Kasumi-1 (cell line): ENCODE measurements around the gene CELF4.
A peak's percentile ranks its signal among the peaks of the same experiment; 100 is the strongest.

Experiments
- DNase-seq, 2 experiments: peaks; one replicate each; lab custom pipeline; 2025; lab: John Stamatoyannopoulos, UW

The CELF4 gene

DNA sequence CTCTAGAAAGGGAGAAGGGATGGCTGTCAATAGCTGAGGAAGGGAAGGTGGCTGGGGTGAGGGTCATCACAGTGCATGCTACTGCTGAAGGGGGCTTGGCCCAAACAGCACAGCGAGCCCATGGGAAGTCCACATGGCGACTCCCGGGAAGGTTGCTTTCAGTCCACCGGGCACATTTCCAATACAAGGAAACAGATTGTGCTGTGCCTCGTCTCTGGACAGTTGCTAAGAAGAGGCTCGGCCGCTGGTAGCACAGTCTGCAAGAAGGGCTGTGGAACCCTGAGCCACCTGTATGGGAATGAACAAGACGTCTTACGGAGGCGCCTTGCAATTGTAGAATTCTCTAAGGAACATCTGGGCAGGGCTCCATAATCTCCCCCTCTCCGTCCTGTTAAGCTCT lies 123.1 kb downstream of the CELF4 start:
- DNase-seq: no peak

DNA sequence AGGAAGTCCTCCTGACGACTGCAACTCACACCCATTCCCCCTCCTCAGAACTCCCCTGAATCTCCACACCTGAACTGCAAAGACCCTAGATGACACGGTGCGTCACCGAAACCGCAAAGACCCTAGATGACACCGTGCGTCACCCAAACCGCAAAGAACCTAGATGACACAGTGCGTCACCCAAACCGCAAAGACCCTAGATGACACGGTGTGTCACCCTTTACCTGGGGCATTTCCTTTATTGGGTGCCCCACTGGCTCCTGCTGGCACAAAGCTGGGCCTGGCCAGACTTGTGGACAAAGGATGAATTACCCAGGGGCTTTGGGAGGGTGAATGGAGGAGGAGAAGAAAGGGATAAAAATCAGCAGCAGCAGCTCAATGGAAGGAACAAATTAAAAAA lies 123.8 kb downstream of the CELF4 start:
- no peak for DNase-seq

DNA sequence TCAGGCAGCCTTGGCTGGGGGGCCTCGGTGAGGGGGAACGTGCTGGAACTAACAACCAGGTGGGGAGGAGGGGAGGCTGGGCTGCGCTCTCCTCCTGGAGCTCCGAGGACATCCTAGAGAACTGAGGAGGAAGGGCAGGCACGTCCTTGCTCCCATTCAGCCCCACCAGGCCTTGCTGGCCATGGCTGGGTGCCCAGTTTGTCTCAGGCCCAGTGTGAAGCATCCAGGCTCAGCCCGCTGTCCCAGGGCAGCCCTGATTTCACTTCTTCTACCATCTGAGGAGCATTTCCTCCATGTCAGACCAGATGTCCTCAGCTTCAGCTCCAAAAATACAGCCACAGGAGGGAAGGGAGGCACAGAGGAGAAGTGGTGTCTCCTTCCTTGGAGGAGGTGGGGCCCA lies 125.4 kb downstream of the CELF4 start:
- DNase-seq: no peak

DNA sequence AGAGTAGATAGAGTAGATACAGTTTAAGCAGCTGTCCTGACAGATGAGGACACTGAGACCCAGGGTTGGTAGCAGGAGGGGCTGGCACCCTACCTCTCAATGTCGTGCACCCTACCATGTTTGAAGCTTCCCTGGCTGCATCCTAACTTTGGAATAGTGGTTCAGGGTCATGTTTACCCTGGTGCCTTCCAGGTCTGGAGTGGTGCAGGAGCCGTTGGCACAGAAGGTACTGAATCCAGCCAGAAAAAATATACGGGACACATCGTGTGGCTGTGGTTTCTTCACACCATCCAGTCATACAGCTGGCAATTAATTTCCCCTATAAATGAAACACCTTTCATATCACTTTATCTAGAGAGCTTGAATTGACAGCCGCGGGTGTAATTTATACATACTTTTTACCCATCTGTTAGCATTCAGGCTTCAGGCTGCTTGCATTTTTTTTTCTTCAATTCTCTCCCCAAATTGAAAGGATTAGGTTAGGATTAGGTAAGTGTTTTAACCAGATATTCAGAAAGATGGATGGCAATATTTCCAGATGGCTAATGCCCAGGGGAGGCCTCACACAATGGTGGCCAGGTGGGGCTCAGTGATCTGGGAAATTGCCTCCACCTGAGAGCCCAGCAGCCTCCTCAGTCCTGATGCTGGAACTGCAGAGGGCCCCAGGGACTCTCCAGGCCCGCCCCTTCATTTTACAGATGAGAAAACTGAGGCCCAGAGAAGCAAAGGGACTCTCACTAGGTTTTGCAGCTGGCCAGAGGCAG lies 127.0 kb downstream of the CELF4 start:
- no peak for DNase-seq

DNA sequence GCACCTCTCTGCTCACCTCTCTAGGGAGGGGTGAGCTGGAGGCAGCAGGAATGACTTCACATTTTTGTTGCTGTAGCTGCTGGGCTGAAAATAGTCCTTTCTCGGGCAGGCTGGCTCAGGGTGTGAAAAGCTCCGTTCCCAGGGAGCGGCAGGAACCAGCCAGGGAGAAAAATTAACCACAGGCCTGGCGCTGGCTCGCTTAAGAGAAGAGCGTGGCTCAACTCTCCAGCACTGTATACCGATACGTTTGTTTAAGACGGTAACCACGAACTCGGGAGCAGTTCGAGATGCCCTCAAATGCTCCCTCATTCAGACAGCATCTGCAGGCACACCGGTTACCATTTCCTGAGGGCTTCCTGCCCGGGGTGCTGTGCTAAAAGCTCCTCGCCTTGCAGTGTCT lies 129.6 kb downstream of the CELF4 start:
- DNase-seq: peak; percentile 93 to 94

DNA sequence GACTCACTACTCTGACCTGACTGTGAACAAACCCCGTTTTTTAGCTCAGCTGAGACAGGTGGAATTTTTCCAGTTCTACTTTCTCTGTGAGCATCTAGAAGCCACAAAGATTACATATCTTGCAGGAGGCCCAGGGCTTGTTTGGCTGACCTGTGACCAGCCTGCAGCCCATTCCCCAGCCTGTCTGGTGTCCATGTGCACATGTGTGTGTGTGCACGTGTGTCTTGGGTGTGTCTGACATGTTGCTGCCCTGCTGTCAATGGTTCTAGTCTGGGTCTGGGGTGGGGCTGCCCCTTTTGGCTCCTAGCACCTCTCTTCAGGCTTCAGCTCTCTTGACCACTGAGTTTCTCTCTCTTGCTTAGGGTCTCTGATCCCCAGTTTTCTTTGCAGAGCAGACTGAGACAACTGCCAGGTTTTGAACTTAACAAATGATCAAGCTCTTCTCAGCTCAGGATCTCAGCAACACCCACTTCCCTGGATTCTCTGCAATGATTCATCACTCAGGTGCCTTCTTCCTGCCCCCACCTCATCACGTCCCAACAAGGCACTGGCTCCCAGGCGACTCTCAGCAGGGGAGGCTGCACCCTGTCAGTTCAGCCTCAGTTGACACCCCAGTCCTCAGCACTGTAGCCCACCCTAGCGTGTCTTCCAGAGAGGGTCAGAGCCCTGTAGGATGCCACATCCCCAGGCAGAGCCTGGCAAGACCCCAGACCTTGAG lies 130.3 kb downstream of the CELF4 start:
- DNase-seq: no peak

DNA sequence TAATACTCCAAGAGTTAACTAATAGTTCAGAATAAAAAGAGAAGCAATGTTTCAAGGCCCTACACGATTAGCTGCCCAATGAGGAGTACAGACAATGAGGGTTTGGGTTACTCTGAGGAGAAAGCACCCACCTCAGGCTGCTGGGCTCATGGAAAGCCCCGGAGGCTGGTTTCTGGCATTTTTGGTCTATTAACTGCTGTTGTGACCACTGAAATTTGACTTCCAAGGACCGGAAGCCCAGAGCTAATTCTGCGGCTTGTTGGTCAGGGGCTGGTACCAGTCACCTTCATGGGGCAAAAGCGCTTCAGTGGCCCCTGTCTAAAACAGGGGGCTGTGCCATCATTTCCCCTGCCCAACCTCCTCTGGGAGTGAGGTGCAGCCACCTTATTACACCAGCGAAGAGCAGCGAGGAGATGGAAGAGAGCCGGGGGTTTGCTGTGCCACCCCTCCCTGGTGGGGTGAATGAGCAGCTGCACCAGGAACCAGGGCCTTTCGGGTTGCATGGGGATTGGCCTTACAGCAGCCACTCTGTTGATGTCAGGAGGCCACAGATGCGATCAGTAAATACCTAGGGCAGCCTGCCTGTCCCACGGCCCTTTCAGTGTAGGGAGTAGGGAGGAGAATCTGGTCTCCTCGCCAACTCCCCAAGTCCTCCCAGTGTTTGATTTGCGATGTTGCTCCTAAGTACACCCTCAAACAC lies 131.3 kb downstream of the CELF4 start:
- no peak for DNase-seq

DNA sequence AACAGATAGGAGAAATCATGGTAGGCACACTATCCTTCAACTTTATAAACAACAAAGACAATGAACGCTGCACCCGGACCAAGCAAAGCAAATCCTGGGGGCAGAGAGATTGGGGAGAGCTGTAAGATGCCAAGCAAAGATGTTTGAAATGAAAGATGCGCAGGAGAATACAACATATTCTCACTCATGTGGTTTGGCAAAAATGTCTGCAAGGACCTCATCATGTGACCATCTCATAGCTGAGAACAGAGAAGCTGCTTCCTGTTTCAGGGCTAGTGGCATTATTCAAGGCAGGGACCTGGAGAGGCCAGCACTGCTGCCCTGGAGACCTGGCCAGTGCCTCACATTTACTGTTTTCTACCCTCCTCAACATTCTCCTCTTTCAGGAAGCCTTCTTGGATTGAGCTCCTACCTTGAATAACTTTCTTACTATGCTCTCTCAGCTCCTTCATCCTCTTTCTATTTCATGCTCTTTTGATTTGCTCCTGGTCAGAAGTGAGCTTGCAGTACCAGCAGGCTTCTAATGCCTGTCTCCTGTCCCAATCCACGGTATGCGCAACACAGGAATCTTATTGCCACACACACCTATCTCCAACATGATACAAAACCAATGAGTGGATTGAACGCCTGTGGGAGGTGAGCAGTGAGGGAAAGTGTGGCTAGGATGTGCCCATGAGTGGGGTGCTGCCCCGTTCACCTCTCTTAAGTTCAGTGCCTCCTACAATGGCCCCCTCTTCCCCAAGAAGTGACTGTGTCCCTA lies 133.0 kb downstream of the CELF4 start:
- peak; percentile 21 to 23 for DNase-seq

DNA sequence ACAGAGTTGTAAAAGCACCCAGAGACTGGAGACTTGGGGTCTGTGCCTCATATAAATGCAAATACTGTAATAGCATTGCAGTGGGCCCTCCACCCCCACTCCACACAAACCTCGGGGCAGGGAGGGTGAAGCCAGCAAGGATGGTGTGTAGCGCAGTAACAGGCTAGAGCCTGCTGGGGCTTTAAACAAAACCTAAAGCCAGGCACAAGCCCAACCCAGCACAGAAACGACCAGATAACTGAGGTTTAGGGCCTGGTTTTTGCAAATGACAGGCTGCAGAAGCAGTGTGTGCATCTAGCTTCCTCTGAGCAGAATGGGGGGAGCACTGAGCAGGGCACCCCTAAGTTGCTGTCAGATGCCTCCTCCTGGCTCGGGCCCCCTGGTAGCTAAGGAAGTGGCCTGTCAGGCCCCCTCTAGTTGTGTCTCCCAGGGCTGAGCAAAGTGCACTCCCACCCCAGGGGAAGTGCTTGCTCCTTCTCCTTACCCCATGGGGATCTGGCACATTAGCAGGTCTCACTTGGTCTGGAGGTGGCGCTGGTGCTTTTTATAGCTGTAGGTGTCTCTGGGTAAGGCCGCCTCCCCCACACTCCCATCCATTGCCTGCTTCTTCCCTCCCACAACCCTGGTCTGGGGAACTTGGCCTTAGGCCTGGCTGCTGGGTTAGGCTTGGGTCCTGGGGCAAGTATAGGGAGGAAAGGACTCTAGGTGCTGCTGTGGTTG lies 135.1 kb downstream of the CELF4 start:
- peak; percentile 70 to 71 for DNase-seq

DNA sequence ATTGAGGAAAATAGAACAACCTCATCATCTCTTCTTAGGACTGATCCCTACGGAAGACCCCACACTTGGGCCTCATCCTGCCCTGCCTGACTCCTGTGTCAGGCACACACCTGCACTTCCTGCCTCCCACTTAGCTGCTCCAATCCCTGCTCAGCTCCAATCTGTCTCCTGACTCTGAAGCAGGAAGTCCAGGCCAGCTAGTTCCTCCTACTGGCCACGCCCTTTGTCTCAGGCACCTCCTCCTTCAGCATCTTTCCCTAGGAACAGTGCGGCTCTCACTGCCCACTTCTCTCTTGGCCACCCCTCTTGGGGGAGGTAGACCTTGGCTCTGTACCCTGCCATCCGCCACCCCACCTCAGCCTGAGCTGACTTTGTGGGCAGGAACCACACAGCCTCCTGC lies 135.8 kb downstream of the CELF4 start:
- DNase-seq: peak; percentile 55 to 63

DNA sequence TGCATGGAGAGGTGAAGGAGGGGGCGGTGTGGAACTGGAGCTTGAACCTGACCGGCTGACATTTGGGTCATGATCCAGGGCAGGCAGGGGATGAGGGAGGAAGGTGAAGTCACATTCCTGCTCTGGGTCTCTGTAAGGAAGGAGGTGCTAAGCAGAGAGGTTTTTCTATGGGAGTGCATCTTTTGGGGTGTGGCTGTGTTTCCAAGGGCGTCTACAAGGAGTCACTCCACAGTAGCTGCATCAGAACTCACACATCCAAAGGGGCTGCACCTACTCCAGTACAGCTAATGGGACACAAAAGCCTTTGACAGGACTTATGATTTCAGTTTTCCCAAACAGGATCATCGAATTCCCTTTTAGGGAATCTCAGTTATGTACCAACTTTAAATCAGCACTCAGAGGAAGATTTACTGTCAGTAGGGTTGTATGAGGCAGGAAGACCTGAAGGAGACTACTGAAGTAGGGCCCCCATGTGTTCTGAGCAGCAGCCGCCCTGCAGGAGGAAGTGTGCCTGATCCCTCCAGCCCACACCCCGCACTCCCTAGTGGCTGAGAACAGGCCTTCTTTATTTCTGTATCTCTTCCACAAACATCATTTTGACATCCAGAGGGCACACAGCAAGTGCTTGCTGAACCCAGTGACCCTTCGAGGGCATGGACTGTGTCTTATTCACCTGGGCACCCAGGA lies 137.2 kb downstream of the CELF4 start:
- DNase-seq: peak; percentile 74 to 78

DNA sequence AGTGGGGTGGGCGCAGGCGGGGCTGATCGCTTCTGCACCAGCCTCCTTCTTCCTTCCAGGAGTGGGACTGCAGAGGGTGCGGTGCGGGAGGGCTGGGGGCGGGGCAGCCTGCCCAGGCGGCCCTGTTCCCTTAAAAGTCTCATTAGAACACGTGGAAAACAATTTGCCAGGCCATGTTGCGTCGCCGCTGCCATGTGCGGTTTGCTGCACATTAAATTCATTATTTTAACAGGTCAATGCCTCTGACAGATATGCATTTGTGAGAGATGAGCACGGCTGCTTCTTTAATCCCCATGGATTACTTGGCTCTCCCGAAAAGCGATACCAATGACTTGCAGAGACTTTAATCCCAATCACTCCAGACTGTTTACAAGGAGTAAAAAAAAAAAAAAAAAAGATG lies 139.0 kb downstream of the CELF4 start:
- DNase-seq: no peak

DNA sequence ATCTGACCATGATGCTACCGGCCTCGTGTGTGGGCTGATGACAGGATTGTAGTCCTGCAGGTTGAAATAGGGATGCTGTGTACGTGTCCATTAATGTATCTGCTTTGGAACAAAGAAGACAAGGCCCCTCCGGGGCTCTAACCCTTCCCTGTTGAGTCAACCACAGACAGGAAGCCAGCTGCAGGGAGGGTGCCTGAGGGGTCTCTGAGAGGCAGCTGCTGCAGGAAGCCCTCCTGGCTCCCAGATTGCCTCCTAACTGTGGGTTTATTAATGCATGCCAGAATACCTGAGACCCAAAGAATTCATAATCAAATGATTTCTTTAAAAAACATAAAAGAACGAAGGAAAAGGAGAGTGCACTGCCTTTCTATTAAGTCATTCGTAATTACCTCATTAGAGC lies 140.4 kb downstream of the CELF4 start:
- DNase-seq: peak; percentile 42 to 55

DNA sequence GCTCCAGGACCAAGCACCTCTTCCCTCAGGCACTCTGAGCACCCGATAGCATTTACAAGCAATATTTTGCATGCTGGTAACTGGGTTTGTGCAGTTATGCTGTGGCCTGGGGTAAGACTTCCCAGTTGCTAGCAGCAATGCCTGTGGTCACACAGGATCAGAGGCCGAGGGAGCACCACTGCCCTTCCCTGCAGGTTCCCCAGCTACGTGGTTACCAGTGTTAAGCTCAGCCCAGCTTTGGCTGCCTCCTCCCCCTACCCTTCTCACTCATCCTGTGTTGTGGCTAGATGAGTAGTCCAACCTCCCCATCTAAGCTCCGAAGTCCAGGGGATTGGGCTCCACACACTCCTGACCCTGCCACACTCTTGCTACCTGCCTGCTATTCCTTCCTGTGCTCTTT lies 141.1 kb downstream of the CELF4 start:
- peak in 1 of 2 experiments; percentile 14 for DNase-seq

DNA sequence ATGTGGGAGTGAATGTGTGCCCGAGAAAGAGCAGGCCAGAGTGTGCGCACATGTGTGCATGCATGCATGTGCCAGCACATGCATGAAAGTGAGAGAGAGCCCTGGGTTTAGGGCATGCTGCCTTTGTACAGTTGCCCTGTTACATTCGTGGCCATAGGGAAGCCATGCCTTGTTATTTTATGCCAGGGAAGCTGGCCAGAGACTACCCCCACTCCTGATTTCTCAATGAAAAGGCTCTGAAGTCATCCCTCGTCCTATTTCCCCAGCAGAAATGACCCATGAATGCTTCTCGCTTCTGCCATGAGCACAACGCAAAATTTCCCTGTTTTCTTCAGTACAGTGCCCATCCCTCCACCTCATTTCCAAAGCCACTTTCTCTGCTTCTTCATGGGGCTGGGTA lies 143.0 kb downstream of the CELF4 start:
- no peak for DNase-seq

DNA sequence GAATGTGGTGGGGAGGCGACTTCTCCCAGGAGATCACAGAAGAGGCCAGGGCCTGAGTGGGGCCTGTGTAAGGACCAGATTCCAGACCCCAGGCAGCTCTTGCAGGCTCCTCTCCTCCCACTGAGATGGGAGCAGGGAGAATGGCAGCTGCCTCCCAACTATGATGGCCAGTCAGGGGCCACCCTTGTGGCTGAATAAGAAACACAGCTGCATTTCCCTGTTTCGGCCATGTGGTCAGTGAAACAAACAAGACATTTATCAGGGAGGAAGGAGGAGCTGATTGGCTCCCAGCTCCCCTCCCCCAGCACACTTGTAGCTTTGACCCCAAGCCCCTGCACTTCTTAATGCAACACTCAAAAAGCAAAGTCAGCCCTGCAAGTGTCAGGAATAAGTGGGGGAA lies 143.5 kb downstream of the CELF4 start:
- DNase-seq: no peak

DNA sequence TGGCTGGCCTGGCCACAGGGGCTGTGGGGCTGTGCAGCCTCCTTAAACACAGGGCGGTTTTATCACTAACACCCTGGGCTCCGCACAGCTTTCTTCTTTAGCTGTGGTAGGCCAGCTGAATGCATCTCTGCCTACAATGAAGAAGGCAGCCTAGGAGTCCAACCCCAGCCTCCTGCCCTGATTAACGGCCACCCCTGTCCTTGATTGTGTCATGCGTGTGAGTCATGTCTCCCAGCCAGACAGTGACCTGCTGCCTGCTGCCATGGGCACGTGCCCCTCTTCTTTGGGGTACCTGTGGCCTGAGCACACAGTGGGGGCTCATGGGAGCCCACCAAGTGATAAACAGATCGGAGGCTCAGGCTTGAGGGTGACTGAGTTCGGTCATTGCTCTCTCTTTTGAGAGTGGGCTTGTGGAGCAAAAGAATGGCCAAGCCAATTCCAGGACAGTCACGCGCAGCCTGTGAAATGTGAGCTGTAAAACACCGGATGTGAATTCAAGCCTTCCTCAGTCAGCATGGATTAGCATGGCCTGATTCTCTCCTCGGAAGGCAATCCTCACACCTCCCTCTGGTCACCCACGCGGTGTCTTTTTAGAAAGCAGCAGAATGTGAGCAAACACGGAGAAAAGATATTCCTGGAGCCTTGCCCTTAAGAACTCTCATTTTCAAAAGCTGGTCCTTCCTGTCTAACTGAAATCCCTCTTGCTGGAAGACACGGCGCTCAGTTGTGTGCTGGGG lies 144.1 kb downstream of the CELF4 start:
- no peak for DNase-seq

DNA sequence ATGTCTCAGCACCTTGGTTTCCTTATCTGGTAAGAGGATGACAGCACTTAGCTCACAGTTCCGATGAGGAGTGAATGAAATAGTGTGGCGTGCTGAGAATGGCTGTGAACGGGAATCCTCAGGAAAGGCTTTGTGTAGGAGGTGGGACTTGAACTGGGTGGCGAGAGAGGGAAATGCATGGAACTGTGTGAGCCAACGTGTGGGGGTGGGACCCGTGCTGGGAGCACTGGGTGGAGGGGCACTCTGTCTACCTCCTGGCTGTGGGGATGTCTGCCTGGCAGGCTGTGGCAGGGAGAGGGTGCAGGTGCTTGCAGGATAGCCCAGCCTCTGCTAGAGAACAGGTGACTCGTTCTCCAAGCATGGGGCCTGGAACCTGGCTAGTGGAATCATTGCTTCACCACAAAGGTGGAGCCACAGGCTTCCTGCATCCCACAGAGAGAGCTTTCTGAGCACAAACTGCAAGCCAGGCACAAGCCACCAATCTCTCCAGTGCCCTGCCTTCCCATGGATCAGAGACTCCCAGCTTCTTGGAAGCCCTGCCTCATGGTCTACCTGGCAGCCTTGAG lies 145.2 kb downstream of the CELF4 start:
- no peak for DNase-seq

DNA sequence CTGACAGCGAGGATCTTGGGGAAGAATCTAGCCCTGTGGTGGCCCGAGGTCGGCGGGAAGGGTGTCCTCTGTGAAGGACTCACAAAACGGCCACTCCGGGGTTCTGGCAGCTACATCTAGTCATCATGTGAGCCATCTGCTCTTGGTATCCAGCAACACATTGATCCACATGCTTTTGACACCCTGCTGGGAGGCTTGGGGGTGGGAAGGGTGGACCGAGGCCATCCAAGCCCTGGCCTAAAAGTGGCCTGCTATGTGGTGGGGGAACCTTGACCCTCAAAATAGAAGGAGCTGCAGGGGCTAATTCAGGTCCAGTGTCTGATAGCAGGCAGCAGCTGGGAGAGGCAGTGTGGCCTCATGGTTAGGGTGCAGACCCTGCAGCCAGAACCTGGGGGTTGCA lies 145.7 kb downstream of the CELF4 start:
- no peak for DNase-seq

DNA sequence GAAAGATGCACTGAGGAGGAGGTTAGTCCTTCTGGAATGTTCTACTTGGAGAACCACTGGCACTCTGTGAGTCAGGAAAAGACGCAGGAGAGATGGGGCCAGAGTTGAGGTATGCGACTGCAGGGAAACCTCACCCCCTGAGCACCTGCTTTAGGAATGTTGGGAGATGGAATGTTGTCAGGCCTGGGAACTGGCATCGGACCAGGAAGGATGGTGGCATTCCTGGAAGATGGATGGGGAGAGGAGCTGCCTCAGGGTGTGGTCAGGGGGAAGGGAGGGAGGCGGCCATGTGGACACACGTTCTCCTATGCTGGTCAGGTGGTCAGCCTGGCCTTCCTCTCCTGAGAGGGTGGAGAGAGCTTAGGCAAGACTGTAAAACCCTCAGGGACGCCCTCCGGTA lies 146.3 kb downstream of the CELF4 start:
- DNase-seq: no peak
